SH-SY5Y (cell line): ENCODE measurements around the gene SLC45A3.

ENCODE experiments used
- GATA2 ChIP-seq: IDR thresholded peaks from 2 replicates; pipeline ENCODE4 v1.6.1; 2011; ENCODE audit warnings: mild to moderate bottlenecking, low read depth, low read length
- GATA3 ChIP-seq: IDR thresholded peaks from 2 replicates; pipeline ENCODE4 v1.6.1; 2011; ENCODE audit warnings: low read depth, mild to moderate bottlenecking, low read length, moderate library complexity

DNA sequence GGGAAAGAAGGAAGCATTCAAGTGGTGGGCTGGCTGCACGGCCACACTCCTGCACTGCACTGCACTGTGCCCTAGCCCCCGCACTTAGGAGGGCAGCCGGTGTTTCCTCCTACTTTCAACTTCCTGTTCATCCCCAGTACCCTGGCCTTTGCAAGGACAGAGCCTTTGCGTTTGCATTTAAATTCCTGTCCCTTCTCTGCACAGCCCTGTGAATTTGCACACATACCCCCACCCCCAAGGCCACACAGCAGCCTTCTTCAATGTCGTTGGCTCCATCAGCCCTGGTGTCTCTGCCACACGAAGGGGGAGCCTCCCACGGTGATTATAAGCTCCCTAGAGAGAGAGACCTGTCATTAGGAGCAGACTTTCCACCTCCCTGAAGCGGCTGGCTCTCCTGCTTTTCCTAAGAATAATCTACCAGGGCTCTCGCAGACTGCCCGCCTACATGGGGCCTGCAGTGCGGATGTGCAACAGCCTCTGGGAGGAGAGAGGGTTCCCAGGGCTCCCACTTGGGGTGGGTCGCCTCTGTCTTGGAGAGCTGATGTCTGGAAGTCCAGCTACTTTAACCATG lies 13.2 kb upstream of the SLC45A3 start:
- no peak for TF ChIP-seq GATA3
- TF ChIP-seq GATA2 = no peak
